ENCODE results near the gene P4HB.
A peak's percentile ranks its signal among the peaks of the same experiment; 100 is the strongest.

P4HB gene

DNA sequence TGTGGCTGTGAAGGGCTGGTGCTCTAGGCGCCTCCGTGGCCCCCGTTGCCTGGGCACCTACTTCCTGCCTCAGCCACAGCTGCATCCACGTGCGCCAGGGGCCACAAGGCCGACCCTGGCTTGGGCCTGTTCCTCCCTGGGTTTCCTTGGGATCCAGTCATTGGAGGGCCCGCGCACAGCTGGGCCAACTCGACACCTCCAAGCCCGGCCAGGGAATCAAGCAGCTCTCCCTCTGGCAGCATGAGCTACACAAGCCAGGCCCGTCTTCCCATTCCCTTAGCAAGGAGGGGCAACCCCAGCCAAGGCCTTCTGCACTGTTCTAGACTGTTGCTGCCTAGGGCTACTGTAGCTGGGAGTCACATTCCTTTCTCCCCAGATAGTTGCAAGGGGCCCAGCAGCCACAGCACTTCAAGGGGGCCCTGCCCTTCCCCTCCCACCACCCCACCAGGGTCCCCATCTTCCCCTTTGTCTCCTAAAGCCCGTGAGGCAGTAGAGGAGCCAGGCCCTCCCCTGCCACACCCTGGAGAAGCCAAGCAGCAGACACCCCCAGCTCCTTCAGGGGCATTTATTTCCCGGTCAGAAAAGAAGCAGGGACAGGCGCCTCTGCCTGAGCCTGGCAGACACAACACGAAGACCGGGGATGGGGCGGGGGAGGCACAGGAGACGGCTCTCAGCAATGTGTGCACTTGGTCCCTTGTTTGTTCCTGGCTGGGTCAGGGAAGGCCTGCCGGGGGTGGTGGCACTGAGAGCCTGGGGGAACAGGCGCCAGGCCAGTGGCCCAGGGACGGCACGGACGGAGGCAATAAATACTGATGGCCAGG, 7.0 kb upstream of the P4HB start:
- no peak for DNase-seq

DNA sequence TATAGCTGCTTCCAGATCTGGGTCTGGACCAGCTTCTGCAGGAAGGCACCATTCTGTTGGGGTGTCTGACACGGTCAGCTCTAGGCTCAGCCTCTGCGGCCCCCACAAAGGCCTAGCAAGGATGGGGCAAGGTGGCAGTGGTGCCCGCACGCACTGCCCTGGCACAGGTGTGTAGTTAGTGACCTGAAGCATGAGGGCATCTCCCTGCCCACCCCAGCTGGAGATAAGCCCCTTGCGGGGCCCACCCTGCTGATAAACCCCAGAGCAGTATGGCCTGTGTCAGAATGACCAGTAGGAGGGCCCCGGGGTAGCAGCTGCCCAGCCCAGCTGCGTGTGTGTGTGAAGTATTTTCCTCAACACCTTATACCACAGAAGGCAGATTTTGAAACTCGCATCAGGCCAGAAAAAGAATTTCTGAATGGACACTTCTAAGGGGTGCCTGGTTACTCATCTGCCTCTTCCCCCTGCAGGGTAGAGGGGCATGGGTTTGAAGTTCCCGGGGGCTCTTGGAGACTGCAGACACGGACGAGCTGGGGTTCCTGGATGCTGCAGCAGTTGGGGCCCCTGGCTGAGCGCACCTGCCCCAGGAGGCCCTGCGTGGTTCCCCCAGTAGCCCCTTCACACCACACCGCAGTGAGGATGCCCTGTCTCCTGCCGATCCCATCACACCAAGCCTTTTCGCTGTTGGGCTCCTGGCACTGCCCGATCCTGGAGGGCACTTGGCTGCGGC, 6.3 kb upstream of the P4HB start:
- no peak for DNase-seq

DNA sequence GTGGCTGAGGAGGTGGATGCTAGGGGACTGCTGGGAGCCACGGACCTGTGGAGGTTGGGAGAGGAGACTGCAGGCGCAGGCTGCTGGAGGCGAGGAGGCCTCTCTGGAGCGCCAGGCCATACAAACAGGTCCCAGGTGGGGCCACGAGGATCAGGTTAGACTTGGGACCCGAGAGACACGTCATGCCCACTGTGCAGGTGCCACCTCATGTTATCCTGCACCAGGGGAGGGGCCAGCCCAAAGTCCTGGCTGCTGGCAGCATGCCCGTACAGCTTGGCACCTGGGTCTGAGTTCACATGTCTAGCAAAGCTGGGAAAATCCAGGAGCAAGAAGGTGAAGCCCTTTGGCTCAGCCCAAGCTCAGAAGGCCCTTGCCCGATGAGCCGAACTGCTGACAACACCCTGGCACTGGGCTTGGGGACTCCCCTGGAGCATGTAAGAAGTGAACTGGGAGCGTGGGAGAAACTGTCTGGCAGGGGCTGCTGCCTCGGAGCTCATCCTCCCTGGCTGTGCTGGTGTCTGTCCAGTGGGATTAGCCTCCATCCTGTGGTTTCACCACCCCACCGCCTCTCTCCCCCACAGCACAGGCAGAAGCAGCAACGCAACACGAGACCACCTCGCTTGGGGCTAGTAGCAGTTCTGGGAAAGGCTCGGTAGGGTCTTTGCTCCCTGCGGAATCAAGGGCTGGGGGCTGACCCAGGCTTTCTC, 5.6 kb upstream of the P4HB start:
- DNase-seq: no peak

DNA sequence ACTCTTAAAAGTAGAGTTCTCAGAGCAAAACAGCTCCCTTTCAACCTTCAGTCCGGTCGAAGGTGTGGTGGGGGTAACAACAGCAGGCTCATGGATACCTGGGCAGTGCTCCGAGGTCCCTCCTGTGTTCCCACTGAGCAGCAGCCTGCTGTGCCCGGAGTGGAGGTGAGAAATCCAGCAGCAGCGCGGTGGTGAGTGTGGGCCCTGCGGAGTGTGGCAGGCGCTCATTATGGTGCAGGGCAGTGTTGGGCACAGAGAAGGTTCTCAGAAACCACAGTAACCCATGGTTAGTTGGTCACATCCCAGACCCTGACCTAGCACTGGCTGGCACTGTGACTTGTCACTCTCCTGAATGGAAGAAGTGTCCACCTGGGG, 5.0 kb upstream of the P4HB start:
- no peak for DNase-seq

DNA sequence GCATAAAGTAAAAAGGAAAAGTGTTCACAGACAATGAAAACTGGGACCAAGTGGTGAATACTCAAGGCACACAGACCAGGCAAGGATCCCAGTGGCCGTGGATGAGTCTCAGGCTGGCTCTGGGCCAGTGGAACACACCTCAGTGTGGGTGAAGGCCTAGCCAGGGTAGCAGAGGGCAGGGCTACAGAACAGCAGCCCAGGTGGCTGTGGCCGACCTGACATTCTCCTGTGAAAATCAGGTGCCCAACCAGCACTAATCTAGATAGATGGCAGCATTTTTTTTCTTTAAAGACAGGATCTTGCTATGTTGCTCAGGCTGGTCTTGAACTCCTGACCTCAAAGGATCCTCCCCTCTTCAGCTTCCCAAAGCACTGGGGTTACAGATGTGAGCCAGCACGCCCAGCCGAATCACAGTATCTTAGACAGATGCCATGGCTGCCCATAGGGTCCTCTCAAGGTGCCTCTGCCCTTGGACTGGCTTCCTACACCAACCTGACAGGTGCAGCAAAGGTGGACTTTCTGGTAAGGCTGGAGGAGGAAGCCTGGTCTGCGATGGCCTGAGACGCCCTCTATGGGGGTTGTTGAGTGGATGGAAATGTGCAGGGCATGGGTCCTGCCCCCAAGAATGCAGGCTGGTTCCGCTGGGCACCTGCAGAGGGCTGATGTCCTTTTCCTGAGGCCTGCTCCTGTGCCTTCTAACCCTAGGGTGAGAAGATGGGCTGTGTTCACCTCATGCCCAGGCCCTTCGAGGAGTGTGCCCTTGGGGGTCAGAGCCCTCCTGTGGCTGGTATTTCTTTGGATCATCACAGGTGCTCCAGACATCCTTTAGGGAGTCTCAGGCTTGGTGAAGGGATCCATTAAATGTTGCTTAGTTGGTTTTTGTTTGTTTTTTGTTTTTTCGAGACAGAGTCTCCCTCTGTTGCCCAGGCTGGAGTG, 3.8 kb upstream of the P4HB start:
- DNase-seq: no peak

DNA sequence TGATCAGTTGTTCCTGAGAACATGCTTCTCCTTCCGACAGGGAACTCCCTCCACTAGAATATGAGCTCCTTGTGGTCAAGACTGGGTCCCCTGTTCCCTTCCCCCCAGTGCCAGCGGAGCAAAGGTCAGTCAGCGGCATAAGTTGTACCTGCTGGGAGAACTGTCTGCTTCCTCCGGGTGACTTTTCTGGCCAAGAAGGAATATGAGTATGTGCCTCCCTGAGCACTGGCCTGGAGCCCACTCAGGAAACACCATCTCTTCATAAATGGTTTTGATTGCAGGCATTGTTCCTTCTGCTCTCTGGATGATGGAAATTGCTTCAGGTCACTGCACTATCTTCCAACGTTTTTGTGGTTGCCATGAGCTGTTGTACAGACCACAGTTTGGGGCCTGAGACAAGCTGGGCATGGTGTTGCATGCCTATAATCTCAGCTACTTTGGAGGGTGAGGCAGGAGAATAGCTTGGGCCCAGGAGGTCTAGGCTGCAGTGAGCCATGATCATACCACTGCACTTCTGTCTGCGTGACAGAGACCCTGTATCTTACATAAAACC, 2.9 kb upstream of the P4HB start:
- DNase-seq: no peak

DNA sequence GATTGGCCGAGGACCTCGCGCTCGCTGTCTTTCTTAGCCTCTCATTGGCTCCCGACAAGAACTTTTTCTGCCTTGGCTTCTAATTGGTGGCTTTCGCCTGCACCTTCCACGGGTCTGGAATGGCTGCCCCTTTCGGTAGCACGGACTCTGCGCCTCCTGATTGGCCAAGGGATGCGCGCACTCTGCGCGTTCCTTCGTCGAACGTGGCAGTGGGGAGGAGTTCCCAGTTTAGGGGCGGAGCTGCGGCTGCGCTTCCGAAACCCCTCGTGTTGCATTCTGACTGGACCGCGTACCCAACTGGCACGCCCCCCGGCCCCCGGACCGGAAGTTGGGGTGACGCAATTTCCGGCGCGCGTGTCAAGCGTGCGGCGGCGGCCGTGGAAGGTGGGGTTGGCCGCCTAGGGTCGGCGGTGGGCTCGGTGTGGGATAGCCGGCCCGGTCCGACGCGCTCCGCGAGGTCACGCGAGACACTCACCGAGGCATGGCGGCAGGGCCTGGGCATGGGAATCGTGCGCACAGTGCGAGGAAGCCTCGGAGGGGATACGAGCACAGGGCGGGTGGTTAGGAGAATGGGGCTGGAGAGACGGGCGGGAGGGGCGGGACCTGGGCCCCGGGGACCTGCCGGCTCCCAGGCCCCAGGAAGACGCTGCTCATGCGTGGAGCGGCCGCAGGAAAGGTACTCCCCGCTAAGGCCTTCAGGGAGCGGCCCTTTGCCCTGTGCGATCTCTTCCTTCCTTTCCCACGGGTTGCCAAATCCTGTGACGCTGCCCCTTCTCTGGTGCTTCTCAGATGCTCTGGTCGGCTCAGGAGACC, 627 bp upstream of the P4HB start:
- DNase-seq: peak; percentile 98

DNA sequence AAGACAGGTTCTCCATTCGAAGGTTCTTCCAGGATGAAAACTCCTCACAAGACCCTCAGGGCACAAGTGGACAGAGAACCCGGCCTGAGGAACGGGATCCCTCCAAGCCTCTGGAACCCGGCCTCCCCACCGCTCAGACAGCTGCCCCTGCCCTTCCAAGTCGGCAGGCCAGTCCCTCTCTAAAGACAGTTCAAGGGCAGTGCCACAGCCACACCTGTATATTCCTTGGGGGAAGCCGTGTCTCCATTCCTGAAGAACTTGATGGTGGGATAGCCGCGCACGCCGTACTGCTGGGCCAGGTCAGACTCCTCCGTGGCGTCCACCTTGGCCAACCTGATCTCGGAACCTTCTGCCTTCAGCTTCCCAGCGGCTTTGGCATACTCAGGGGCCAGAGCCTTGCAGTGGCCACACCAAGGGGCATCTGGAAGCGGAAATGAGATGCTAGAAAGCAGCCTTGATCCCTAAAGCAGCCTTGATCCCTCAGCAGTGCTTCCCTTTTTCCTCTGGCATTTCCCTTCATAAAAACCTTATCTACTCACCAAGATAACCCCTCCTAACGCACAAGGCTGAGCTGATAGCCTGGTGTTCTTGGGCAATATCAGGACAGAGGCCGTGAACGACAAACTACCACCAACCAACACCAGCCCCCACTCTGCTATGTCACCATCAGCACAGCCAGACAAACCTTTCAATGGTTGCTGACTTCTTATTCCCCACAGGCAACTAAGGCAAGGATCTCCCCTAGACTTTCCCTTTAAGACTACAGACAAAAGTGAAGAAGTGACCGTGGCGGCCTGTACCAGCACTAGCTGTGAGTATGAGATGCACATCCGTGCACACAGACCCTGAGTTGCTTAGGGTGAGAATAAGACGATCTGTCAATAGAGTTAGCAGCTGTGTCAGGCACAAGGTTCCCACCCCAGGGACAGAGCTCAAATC, 1.1 kb downstream of the P4HB start:
- no peak for DNase-seq

DNA sequence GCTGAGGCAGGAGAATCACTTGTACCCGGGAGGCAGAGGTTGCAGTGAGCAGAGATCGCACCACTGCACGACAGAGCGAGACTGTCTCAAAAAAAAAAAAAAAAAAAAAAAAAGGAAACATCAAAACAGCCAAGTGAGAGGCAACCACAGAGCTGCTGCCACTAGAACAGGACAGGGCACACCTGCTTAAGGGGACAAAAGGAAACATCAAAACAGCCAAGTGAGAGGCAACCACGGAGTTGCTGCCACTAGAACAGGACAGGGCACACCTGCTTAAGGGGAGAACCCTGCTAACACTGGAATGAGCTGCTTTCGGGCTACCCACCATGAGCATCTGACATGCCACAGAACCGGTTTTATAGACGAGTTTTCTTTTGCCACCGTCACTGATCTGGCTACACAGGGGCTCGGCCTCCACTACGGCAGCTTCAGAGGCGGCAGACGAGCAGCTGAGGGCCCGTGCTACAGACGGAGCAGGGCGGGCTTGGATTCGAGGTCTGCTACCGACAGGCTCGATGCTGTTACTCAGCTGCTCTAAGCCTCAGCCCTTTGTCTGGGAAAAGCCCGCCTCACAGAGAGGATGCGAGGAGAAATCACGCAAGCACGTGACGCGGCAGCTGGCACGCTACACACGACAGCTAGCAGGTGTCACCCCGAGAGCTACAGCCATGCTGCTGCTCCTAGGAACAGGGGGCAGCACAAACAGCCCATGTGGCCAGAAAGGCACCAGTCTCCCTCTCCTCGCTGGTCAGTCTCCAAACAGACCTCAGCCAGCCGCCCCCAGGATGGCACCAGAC, 2.0 kb downstream of the P4HB start:
- no peak for DNase-seq

DNA sequence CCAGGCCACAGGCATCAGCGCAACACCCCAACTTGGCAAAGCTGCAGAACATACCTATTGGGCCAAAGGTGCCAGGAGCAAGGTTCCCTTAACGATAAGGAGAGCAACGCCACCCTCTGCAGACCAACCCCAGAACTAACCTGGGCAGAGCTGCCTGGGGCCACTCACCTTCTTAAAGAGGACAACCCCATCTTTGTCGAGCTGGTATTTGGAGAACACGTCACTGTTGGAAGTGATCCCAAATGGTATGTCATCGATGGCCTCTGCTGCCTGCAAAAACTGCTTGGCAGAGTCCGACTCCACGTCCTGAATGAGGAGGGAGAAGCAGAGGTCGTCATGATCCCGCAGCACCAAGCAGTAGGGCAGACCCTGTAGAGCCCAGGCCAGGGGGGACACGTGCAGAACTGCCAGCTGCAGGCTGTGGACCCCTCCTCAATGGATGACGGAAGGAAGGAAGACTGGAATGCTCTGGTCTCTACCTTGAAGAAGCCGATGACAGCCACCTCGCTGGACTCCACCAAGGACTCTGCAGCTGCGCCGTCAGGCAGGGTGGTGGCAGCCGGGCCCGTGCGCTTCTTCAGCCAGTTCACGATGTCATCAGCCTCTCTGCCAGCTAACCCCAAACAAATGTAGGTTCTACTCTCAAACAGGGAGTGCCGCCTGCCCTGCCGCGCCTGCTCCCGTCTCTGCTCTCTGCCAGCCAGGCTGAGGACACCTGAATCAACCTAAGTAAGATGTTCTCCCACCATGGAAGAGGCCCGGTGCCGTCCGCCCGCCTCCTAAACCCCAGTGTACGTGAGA, 5.2 kb downstream of the P4HB start:
- DNase-seq: no peak

DNA sequence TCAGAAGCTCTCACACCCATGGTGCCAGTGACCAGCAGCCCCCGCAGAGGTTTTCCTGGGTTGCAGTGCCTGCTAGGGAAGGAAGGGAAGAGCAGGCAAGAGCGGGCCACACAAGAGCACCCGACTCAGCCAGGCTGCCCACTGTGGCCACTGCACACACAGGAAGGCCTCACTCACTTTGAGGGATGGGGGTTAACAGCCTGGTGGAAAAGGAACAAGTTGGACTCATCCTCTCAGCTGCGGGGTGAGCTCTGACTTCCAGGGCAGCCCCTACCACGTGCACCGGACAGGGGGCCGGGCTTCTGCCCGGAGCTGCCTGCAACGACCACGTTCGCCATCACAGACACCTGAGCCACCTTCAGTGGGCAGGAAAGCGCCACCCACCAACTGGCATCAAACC, 8.1 kb downstream of the P4HB start:
- DNase-seq: no peak

DNA sequence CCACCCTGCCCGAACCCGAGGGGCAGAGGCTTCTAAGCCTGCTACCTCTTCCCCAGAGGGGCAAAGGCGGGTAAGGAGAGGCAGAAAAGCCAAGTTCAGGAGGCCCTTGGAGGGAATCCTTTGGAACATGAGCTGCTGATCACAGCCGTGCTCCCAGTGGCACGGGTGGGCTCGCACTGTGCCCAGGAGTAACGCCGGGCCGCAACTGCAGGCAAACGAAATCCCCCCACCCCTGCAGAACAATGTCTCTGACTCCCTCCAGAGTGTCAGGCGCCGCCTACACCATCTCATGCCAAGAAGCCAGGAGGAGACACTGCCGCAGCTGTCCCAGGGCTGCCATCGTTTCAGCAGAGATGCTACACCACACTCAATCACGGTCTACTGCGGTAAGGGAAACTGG, 8.9 kb downstream of the P4HB start:
- DNase-seq: no peak

DNA sequence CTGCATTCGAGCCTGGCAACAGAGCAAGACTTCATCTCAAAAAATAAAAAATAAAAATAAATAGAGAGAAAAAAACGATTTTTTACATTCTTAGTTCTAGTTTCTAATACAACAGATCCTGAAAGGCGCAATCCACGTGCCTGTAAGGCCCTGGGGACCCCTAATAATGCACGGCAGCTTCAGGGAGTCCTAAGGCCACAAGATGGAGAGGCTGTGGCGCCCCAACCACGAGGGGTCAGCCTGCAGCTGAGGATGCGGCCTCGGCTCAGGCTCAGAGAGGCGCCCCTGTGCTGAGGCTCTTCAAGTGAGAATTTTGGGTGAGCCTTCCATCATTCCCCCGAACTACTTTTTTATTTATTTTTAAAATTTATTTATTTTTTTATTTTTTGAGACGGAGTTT, 10.9 kb downstream of the P4HB start:
- no peak for DNase-seq

DNA sequence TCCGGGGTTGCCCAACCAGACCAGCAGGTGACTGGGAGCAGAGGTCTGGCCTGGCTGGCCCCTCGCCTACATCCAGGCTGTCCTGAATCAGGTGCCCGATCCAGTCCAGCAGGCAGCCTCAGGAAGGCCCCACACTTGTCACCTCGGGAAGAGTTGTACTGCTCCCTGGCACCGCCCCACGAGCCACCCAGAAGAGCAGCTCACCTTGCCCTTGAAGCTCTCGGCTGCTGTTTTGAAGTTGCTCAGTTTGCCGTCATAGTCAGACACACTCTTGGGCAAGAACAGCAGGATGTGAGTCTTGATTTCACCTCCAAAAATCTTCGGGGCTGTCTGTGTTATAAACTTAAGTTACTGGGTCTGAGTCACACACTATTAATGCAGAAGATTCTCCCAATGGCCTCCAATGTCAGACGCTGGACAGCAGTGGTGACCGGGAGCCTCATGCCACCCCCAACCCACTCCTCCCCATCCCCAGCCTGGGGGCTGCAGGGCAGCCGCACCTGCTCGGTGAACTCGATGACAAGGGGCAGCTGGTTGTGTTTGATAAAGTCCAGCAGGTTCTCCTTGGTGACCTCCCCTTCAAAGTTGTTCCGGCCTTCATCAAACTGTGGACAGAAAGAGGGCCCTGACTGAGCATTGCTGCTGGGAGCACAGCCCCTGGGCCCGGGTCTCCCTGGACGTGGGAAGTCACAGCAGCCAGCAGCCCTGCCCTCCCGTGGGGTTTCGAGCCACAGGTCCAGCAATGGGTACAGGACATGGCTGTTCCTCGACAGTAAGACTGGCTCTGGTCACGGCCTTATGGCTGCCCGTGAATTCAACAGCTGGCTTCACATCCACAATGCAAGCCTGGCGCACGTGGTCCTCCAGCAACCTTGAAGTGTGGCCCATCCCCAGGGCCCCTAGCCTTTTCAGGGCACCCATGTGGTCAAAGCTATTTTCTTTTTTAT, 13.3 kb downstream of the P4HB start:
- DNase-seq: no peak

DNA sequence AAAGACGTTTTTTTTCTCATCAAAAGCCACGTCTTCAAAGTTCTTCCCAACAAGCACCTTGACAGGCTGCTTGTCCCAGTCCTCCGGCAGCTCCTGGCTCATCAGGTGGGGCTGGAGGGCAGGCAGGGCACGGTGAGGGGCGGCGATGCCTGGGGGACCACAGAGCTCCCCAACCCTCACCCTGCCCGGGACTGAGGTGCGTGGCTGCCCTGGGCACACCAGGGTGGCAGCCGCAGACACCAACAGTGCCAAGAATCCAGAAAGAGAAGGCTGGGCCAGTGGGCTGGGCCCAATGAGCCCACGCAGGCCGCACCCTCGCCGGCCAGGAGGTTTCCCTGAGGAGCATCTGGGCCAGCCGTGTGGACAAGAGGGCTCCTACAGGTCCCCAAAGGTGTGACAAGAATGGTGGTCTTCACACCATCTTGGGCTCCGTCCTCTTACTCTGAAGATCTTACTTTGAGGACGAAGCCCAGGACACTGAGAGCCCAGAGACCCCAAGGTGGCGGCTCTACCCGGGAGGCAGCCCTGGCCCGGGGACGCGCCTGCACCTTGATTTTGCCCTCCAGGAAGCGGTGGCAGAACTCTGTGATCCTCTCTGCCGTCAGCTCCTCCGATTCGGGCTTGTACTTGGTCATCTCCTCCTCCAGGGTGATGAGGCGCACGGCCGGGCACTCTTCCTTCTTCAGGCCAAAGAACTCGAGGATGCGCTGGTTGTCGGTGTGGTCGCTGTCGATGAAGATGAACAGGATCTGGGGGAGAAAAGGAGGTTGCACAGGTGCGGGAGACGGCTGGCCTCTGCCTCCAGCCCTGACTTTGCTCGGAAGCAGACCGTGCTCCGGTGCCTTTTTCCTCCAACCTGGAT, 14.2 kb downstream of the P4HB start:
- no peak for DNase-seq

DNA sequence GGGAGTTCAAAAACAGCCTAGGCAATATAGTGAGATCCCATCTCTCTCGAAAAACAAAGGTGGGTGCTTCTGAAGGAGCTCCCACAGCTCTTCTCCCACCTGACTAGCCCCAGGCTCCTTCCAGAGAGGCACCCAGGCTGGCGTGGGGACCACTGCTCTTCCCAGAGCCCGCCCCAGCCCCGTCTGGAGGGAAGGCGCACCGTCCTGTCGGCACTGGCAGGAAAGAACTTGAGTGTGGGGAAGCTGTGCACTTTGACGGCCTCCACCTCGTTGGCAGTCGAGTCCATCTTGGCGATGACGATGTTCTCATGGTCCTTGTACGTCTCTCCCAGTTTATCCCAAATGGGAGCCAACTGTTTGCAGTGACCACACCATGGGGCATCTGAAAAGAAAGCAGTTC, 15.0 kb downstream of the P4HB start:
- DNase-seq: no peak

Measured in NCI-H510A (cell line).